GM19193 (cell line): ENCODE measurements around the gene TBCCD1.

ENCODE experiments used
- POLR2A ChIP-seq: IDR thresholded peaks from 4 replicates; pipeline ENCODE4 v1.6.1; 2011; ENCODE audit not compliant: insufficient read depth, insufficient read length; ENCODE audit errors: extremely low read depth

TBCCD1 gene

GRCh38 chr3:186517218-186517617 is 49.9 kb downstream of the TBCCD1 start:
- no peak for TF ChIP-seq POLR2A

GRCh38 chr3:186516646-186517045 is 50.5 kb downstream of the TBCCD1 start:
- no peak for TF ChIP-seq POLR2A

- no peak for TF ChIP-seq POLR2A
Observed at GRCh38 chr3:186515125-186515524, 52.0 kb downstream of the TBCCD1 start.

- no peak for TF ChIP-seq POLR2A
Observed at GRCh38 chr3:186514296-186515002, 52.7 kb downstream of the TBCCD1 start.

GRCh38 chr3:186513386-186513785 is 53.8 kb downstream of the TBCCD1 start:
- TF ChIP-seq POLR2A: no peak

GRCh38 chr3:186512570-186513302 is 54.4 kb downstream of the TBCCD1 start:
- peak; percentile 26 for TF ChIP-seq POLR2A

- TF ChIP-seq POLR2A: no peak
Observed at GRCh38 chr3:186511702-186512101, 55.4 kb downstream of the TBCCD1 start.

- TF ChIP-seq POLR2A: no peak
Observed at GRCh38 chr3:186511245-186511644, 55.9 kb downstream of the TBCCD1 start.

GRCh38 chr3:186510374-186511079 is 56.6 kb downstream of the TBCCD1 start:
- TF ChIP-seq POLR2A: no peak

GRCh38 chr3:186509423-186509822 is 57.7 kb downstream of the TBCCD1 start:
- no peak for TF ChIP-seq POLR2A

GRCh38 chr3:186506857-186507256 is 60.3 kb downstream of the TBCCD1 start:
- TF ChIP-seq POLR2A: no peak

- no peak for TF ChIP-seq POLR2A
Observed at GRCh38 chr3:186506191-186506739, 60.9 kb downstream of the TBCCD1 start.

GRCh38 chr3:186502966-186503712 is 64.0 kb downstream of the TBCCD1 start:
- no peak for TF ChIP-seq POLR2A

GRCh38 chr3:186502138-186502948 is 64.8 kb downstream of the TBCCD1 start:
- no peak for TF ChIP-seq POLR2A
